WERI-Rb-1 (cell line): ENCODE measurements around the gene MAGEB2.

Experiments used
- DNase-seq: peaks from one replicate; pipeline ENCODE4 v3.0.0-alpha.2; 2020
- H3K27ac ChIP-seq: fragments of 250-450 bp; sonication (Bioruptor Pico); 2 replicates; pipeline ENCODE4 v1.5.1; 2020; ENCODE audit warnings: mild to moderate bottlenecking, moderate library complexity
- H3K27me3 ChIP-seq: fragments of 250-450 bp; sonication (Bioruptor Pico); 2 replicates; pipeline ENCODE4 v1.5.1; 2021; ENCODE audit warnings: mild to moderate bottlenecking, low read depth, moderate library complexity; ENCODE audit not compliant: insufficient read depth, severe bottlenecking
- H3K36me3 ChIP-seq: fragments of 250-450 bp; sonication (Bioruptor Pico); 2 replicates; pipeline ENCODE4 v1.5.1; 2020; ENCODE audit warnings: mild to moderate bottlenecking, moderate library complexity
- H3K4me3 ChIP-seq: 2 replicates; pipeline ENCODE4 v1.5.1; 2011; ENCODE audit warnings: low read depth, mild to moderate bottlenecking, control low read depth, low read length
- H3K9me3 ChIP-seq: fragments of 250-450 bp; sonication (Bioruptor Pico); 2 replicates; pipeline ENCODE4 v1.5.1; 2021; ENCODE audit warnings: mild to moderate bottlenecking, moderate library complexity; ENCODE audit not compliant: severe bottlenecking
- TF ChIP-seq, protein P1 (sequence below): IDR thresholded peaks from 2 replicates; pipeline ENCODE4 v1.5.1; 2011; ENCODE audit warnings: low read depth, mild to moderate bottlenecking, control low read depth, inconsistent platforms, low read length

The MAGEB2 gene

DNA sequence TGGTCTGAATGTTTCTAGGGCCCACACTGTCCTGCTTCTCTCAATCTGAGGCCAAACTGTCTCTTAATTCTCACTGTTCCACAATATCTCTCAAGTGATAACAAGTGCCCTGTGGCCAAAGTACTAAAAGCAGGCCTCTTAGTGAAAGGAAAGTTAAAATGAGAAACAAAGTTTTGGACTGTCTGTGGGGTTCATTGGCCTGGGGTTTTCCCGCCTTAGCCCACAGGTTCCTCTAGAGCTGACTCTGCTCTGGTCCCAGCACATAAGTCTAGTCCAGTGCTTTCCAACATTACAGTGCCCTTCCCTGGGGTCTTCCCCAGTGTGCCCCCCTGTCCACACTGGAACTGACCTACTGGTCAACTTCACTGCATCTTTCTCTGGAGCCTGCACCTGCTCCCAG, 37.9 kb downstream of the MAGEB2 start:
- no peak for DNase-seq
- no peaks in the 10 kb centered on the region for H3K9me3 ChIP-seq
- TF ChIP-seq, protein P1, sequence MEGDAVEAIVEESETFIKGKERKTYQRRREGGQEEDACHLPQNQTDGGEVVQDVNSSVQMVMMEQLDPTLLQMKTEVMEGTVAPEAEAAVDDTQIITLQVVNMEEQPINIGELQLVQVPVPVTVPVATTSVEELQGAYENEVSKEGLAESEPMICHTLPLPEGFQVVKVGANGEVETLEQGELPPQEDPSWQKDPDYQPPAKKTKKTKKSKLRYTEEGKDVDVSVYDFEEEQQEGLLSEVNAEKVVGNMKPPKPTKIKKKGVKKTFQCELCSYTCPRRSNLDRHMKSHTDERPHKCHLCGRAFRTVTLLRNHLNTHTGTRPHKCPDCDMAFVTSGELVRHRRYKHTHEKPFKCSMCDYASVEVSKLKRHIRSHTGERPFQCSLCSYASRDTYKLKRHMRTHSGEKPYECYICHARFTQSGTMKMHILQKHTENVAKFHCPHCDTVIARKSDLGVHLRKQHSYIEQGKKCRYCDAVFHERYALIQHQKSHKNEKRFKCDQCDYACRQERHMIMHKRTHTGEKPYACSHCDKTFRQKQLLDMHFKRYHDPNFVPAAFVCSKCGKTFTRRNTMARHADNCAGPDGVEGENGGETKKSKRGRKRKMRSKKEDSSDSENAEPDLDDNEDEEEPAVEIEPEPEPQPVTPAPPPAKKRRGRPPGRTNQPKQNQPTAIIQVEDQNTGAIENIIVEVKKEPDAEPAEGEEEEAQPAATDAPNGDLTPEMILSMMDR, result no peak
- no peak overlapping the region for H3K4me3 ChIP-seq
- H3K27me3 ChIP-seq, result no peaks in the 10 kb centered on the region
- no peaks in the 10 kb centered on the region for H3K36me3 ChIP-seq
- no peak overlapping the region for H3K27ac ChIP-seq

DNA sequence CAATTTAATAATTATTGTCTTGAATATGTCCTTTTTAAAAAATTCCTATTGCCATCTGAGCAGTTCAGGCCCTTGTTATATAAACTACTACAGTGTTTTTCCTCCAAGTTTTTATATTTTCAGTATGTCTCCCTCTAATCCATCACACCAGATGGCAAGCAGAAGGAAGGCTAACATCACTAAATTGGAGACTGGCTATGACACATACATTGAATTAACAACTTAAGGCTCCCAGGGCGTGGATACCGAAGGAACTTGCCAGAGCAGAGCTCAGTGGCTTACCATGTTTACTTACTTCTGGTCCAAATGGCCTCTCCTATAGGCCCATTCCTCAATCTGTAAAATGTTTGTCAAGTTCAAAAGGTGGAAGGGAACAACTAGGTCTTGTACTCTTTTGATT, 44.6 kb downstream of the MAGEB2 start:
- Histone ChIP-seq H3K9me3 (no peaks in the 10 kb centered on the region), H3K36me3 (no peaks in the 10 kb centered on the region), H3K4me3 (no peak overlapping the region), H3K27me3 (no peaks in the 10 kb centered on the region), H3K27ac (no peak overlapping the region)
- DNase-seq, result no peak
- TF ChIP-seq, protein P1, result no peak

- TF ChIP-seq, protein P1, result no peak
- no peak for DNase-seq
- H3K9me3 ChIP-seq, result no peaks in the 10 kb centered on the region
- no peak overlapping the region for H3K27ac ChIP-seq
- no peaks in the 10 kb centered on the region for H3K27me3 ChIP-seq
- no peaks in the 10 kb centered on the region for H3K36me3 ChIP-seq
- H3K4me3 ChIP-seq, result no peak overlapping the region
Observed at GRCh38 chrX:30261012-30261411, 45.6 kb downstream of the MAGEB2 start.

GRCh38 chrX:30262763-30263162, 47.4 kb downstream of the MAGEB2 start:
- DNase-seq, result no peak
- H3K4me3 ChIP-seq, result no peak overlapping the region
- TF ChIP-seq, protein P1, result no peak
- H3K27me3 ChIP-seq, result no peaks in the 10 kb centered on the region
- no peak overlapping the region for H3K27ac ChIP-seq
- H3K36me3 ChIP-seq, result no peaks in the 10 kb centered on the region
- H3K9me3 ChIP-seq, result no peaks in the 10 kb centered on the region
